Thyroid gland (tissue), 4 donors: ENCODE results near the gene ST8SIA5. TPM values are rescaled to one million over a fixed set of nuclear protein-coding genes. Genes with fewer than 3 reads are reported as not detected.

ENCODE experiments used
- DNase-seq, 2 donors: peaks; one replicate each; pipeline ENCODE4 v3.0.0-alpha.2; 2019
- H3K27ac ChIP-seq, 3 donors: fragments of 200-600 bp; sonication (generic); 1 replicate in 2 of 3; 2 replicates in 1 of 3; pipeline ENCODE4 v1.5.1; 2016 to 2019; ENCODE audit warnings: mild to moderate bottlenecking in 1 of 3, moderate library complexity in 1 of 3
- H3K27me3 ChIP-seq: fragments of 200-600 bp; sonication (generic); one replicate; pipeline ENCODE4 v1.5.1; 2019
- H3K36me3 ChIP-seq, 2 donors: fragments of 200-600 bp; sonication (generic); one replicate each; pipeline ENCODE4 v1.5.1; 2016 to 2019
- H3K4me1 ChIP-seq, 2 donors: fragments of 200-600 bp; sonication (generic); one replicate each; pipeline ENCODE4 v1.5.1; 2017 to 2019
- H3K4me3 ChIP-seq, 3 donors: fragments of 200-600 bp; sonication (generic); replicated peaks in 1 of 3; 1 replicate in 2 of 3; 2 replicates in 1 of 3; pipeline ENCODE4 v1.5.1; 2016; ENCODE audit warnings: mild to moderate bottlenecking in 1 of 3
- H3K9me3 ChIP-seq: fragments of 200-600 bp; sonication (generic); one replicate; pipeline ENCODE4 v1.5.1; 2017
- CTCF ChIP-seq, 6 experiments: fragments of 200-600 bp in 3 of 6; fragments of 450-650 bp in 3 of 6; sonication (generic) in 3 of 6; IDR thresholded peaks; one replicate each; pipeline ENCODE4 v1.5.1; 2016 to 2019; ENCODE audit warnings: antibody characterized with exemption in 6 of 6, mild to moderate bottlenecking in 2 of 6, inconsistent platforms in 1 of 6, moderate library complexity in 1 of 6
- POLR2A ChIP-seq, 2 donors: fragments of 450-650 bp; IDR thresholded peaks; one replicate each; pipeline ENCODE4 v1.6.1; 2017; ENCODE audit warnings: antibody characterized with exemption in 2 of 2, mild to moderate bottlenecking in 2 of 2, moderate library complexity in 1 of 2
- WGBS, 2 donors: methylation state at CpG; one replicate each; pipeline ENCODE4 v1.1.5; 2017; 5-methylcytosine and 5-hydroxymethylcytosine counted together
- intact Hi-C: fragments of 100-400 bp; cut with DNase I; formaldehyde crosslinking; loops from one replicate; pipeline ENCODE4 v1.15.1; 2023
- total RNA-seq, 4 donors: library from RNA; depleted of rRNA; stranded (reverse); fragments of >200 nt; gene quantifications; one replicate each; pipeline ENCODE4 v1.2.3, GENCODE V29; 2016

Gene ST8SIA5
- total RNA-seq, 4 donors from 2014 or later: 0.04 to 1.2 (median 0.24) TPM; not detected in 1

DNA sequence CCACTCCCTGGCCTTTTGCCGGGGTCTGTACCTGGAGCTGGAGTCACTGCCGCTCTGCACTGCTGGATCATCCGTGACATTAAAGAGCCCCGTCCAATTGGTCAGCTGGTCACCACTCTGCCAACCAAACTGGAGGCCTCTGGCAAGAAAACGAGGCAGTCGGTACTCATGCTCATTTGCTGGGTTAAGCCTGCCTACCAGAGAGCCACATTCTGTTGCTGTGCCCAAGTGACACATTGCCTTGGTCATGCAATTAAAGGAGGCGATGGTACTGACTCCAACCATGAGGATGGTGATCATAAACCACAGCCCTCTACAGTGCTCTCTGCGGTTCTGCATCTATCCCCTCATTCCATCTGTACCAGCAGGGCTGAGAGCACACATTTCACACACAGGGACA lies 35.5 kb downstream of the ST8SIA5 start:
- no peak overlapping the region for H3K4me3 ChIP-seq
- 87 to 92% methylated on average over 6 to 8 of the region's 8 CpGs for WGBS, 2 donors
- no peak for DNase-seq
- no peaks in the 10 kb centered on the region for H3K36me3 ChIP-seq
- intact Hi-C loops: no loop called here
- no peaks in the 10 kb centered on the region for H3K9me3 ChIP-seq
- H3K27me3 ChIP-seq: no peaks in the 10 kb centered on the region
- no peak overlapping the region for H3K27ac ChIP-seq
- TF ChIP-seq CTCF (IDR thresholded peaks at IDR 0.05) (no peak), POLR2A (IDR thresholded peaks at IDR 0.05) (no peak)
- no peaks in the 10 kb centered on the region for H3K4me1 ChIP-seq

GRCh38 chr18:46720521-46720920 lies 36.3 kb downstream of the ST8SIA5 start:
- no peaks in the 10 kb centered on the region for H3K9me3 ChIP-seq
- no peak for DNase-seq
- no peaks in the 10 kb centered on the region for H3K27me3 ChIP-seq
- WGBS, 2 donors: 88% methylated on average over 3 of the region's 3 CpGs
- no peak overlapping the region for H3K27ac ChIP-seq
- no peak for TF ChIP-seq CTCF (IDR thresholded peaks at IDR 0.05)
- TF ChIP-seq POLR2A (IDR thresholded peaks at IDR 0.05): no peak
- intact Hi-C loops: no loop called here
- H3K36me3 ChIP-seq: no peaks in the 10 kb centered on the region
- no peak overlapping the region for H3K4me3 ChIP-seq
- H3K4me1 ChIP-seq: no peaks in the 10 kb centered on the region

- Histone ChIP-seq H3K4me3 (no peak overlapping the region), H3K9me3 (no peaks in the 10 kb centered on the region), H3K27ac (no peak overlapping the region), H3K36me3 (no peaks in the 10 kb centered on the region), H3K27me3 (no peaks in the 10 kb centered on the region), H3K4me1 (no peaks in the 10 kb centered on the region)
- intact Hi-C loops: no loop called here
- TF ChIP-seq POLR2A (IDR thresholded peaks at IDR 0.05) (no peak), CTCF (IDR thresholded peaks at IDR 0.05) (no peak)
- 67 to 94% methylated on average over 7 of the region's 7 CpGs for WGBS, 2 donors
- DNase-seq: no peak
These were observed 36.8 kb downstream of the ST8SIA5 start for GRCh38 chr18:46720092-46720491.

DNA sequence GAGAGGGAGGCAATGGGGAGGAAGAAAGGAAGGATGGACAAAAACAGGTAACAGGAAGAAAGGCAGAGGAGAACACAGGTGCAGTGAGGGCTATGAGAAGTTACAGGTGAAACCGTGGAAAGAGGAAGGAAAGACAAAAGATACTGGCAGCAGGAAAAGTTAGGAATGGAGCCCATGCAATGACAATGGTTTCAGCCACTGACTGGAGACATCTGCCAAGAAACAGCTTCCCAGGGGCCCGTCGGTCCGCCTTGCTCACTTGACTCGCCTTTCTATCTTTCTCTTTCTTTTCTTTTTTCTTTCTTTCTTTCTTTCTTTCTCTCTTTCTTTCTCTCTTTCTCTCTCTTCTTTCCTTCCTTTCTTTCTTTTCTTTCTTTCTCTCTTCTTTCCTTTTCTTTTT lies 37.5 kb downstream of the ST8SIA5 start:
- Histone ChIP-seq H3K36me3 (no peaks in the 10 kb centered on the region), H3K27ac (no peak overlapping the region), H3K4me3 (no peak overlapping the region), H3K9me3 (no peaks in the 10 kb centered on the region), H3K27me3 (no peaks in the 10 kb centered on the region), H3K4me1 (no peaks in the 10 kb centered on the region)
- intact Hi-C loops: no loop called here
- no peak for DNase-seq
- whole genome bisulfite sequencing, 2 donors: 56 to 63% methylated on average over 5 of the region's 5 CpGs
- TF ChIP-seq POLR2A (IDR thresholded peaks at IDR 0.05) (no peak), CTCF (IDR thresholded peaks at IDR 0.05) (no peak)

DNA sequence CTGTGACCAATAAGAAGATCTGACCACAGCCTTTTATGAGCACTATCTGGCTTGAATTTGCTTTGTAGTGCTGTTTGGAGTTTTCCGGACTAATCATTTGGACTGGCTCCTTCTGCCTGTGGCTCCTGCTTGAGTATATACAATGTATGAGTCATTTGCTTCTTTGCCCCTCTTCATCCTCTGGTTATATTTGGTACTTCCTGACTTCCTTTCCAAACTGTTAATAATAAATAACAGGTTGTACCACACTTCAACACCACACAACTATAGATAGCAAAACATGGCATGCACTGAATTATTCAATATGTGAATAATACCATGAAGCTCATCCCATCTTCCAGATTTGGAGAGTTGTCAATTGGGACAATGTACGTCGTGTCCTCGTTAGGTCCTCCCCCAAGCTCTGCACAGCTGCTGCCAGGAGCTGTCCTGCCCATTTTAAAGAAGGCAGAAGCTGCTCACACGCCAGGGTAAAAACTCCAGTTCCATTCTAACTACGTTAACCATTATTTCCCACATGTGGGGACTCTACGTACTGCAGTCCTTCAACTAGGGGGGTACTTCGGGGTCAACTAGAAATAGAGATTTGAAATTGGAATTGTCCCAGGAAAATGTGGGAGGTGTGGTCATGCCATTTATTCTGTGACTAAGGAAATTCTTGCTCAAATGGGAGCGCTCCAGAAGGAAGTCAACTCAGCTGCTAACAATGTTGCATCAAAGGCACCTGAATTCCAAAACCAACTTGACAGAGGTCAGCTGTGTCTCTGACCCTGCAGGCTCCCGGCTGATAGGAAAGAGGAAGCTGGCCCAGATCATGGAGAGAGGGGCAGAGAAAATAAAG lies 38.1 kb downstream of the ST8SIA5 start:
- 57 to 60% methylated on average over 10 of the region's 10 CpGs for WGBS, 2 donors
- H3K4me1 ChIP-seq: no peaks in the 10 kb centered on the region
- H3K27ac ChIP-seq: no peak overlapping the region

More for the DNA sequence above, 38.1 kb downstream of the ST8SIA5 start:
- Histone ChIP-seq H3K9me3 (no peaks in the 10 kb centered on the region), H3K36me3 (no peaks in the 10 kb centered on the region), H3K4me3 (no peak overlapping the region), H3K27me3 (no peaks in the 10 kb centered on the region)
- TF ChIP-seq POLR2A (IDR thresholded peaks at IDR 0.05) (no peak), CTCF (IDR thresholded peaks at IDR 0.05) (no peak)
- DNase-seq: no peak
- intact Hi-C loops: no loop called here
